Kidney (tissue), 14 donors: ENCODE results near the gene TEX35. TPM values are rescaled to one million over a fixed set of nuclear protein-coding genes. Genes with fewer than 3 reads are reported as not detected.

Experiments
- DNase-seq, 5 donors: peaks; one replicate each; pipeline ENCODE4 v3.0.0-alpha.2; 2013 to 2020
- FAIRE-seq: peaks from 2 replicates; lab custom pipeline; 2012; peaks lifted over from hg19 to GRCh38; lab: Jason Lieb, UNC
- H3K27ac ChIP-seq, 2 donors: one replicate each; pipeline ENCODE4 v1.7.0; 2013; ENCODE audit warnings: low read depth in 2 of 2, low read length in 2 of 2, inconsistent platforms in 1 of 2
- H3K27me3 ChIP-seq: one replicate; pipeline ENCODE4 v1.7.1; 2013; ENCODE audit warnings: low read length, inconsistent platforms; ENCODE audit not compliant: control insufficient read depth, insufficient read depth
- H3K36me3 ChIP-seq, 3 donors: one replicate each; pipeline versions ENCODE4 v1.7.0 to v1.7.1; 2013; ENCODE audit warnings: low read length in 3 of 3, control low read depth in 1 of 3, inconsistent platforms in 1 of 3; ENCODE audit not compliant: insufficient read depth in 3 of 3, control insufficient read depth in 2 of 3
- H3K4me1 ChIP-seq, 3 donors: one replicate each; pipeline versions ENCODE4 v1.7.0 to v1.7.1; 2013; ENCODE audit warnings: low read length in 3 of 3, inconsistent platforms in 1 of 3, low read depth in 1 of 3; ENCODE audit not compliant: control insufficient read depth in 2 of 3, insufficient read depth in 2 of 3
- H3K4me3 ChIP-seq, 3 donors: one replicate each; pipeline versions ENCODE4 v1.7.0 to v1.8.1; 2013; ENCODE audit warnings: low read length in 3 of 3, control low read depth in 1 of 3, inconsistent platforms in 1 of 3
- H3K9ac ChIP-seq, 3 donors: one replicate each; pipeline versions ENCODE4 v1.7.0 to v1.7.1; 2013; ENCODE audit warnings: low read length in 3 of 3, control low read depth in 1 of 3, inconsistent platforms in 1 of 3
- H3K9me3 ChIP-seq, 3 donors: one replicate each; pipeline versions ENCODE4 v1.7.0 to v1.7.1; 2013; ENCODE audit warnings: low read length in 3 of 3, control low read depth in 1 of 3, inconsistent platforms in 1 of 3; ENCODE audit not compliant: control insufficient read depth in 2 of 3, insufficient read depth in 1 of 3
- intact Hi-C: fragments of 100-400 bp; cut with DNase I; formaldehyde crosslinking; loops from one replicate; pipeline ENCODE4 v1.11.1; 2022
- polyA plus RNA-seq: library from polyadenylated mRNA; stranded (reverse); fragments of 350-450 nt; fragmentation: Illumina TruSeq; extraction: RNeasy Lipid Tissue Mini Kit (QIAGEN cat#74804); gene quantifications from one replicate; pipeline ENCODE4 v1.2.3, GENCODE V29; 2014; ENCODE audit warnings: low read depth, low replicate concordance; ENCODE audit not compliant: insufficient read depth
- total RNA-seq: library from RNA; stranded (reverse); fragmentation: NEBNext Ultra II Directional; extraction: Animal tissue kit (Norgen Biotek cat#: 25700); gene quantifications from one replicate; pipeline ENCODE4 v1.2.1, GENCODE V29; 2021
- TF ChIP-seq, protein P1 (sequence below): IDR thresholded peaks from 3 replicates; pipeline ENCODE4 v1.5.1; 2012; ENCODE audit warnings: mild to moderate bottlenecking, moderate library complexity, borderline replicate concordance; ENCODE audit not compliant: insufficient read depth; ENCODE audit errors: extremely low read depth
- donor health status: control.
- donor health status: control.
- donor health status: control.
- donor health status: control.
- donor health status: control.
- donor health status: DM: yes; HTN: yes; CAD: no.
- donor health status: Normal renal cell carcinoma (clear cell type).

Gene TEX35
- total and polyA plus RNA-seq, 2 donors from 2014 or later: not detected

DNA sequence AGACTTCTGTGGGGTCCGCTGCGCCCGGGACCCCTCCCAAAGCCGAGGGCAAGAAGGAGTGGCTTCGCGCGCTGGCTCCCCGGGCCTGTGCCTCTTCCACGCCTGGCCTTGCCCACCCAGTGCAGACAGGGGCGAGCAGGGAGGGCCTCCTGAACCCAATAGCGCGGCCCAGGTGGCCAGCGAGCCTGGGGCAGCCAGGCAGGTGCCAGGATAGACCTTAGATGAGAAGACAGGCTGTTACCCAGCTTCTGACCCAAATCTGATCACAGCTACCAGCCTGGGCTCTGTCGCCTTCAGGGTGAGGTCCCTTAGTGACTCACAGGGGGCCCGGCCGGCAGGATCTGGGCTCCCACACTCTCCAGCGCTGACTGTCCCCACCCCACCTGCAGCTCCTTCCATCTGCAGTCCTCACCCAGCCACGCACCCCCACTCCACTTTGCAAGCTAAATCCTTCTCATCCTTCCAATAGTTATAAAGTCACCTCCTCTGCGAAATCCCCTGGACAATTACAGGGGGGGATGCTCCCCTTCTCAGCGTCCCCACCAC lies 25.8 kb upstream of the TEX35 start:
- FAIRE-seq: no peak

DNA sequence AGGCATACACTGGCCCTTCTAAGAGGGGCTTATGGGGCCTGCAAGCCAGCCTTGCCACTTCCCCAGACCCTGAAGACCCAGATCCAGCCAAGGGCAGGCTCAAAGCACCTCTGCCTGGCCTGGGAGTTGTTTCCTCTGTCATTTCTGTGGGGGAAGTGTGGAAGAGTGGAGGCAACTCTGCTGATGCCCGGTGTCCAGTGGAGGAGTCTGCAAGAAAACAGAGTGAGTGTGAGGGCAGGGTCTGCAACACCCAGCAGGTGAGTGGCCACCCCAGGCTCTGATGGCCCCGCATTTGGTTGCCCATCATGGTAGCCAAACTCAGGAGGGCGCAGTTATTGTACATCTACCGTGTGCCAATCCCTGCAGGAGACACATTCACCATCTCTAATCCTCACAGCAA lies 24.5 kb upstream of the TEX35 start:
- intact Hi-C loops: no loop called here
- FAIRE-seq: no peak

More for the DNA sequence above, 25.8 kb upstream of the TEX35 start:
- Histone ChIP-seq H3K4me1 (peaks cover 0 to 6% (median 0%) of the 10 kb centered on the region in 3 donors), H3K27ac (no peak overlapping the region), H3K36me3 (no peaks in the 10 kb centered on the region), H3K9ac (no peak overlapping the region), H3K27me3 (no peaks in the 10 kb centered on the region), H3K4me3 (no peak overlapping the region), H3K9me3 (no peaks in the 10 kb centered on the region)
- TF ChIP-seq, protein P1, sequence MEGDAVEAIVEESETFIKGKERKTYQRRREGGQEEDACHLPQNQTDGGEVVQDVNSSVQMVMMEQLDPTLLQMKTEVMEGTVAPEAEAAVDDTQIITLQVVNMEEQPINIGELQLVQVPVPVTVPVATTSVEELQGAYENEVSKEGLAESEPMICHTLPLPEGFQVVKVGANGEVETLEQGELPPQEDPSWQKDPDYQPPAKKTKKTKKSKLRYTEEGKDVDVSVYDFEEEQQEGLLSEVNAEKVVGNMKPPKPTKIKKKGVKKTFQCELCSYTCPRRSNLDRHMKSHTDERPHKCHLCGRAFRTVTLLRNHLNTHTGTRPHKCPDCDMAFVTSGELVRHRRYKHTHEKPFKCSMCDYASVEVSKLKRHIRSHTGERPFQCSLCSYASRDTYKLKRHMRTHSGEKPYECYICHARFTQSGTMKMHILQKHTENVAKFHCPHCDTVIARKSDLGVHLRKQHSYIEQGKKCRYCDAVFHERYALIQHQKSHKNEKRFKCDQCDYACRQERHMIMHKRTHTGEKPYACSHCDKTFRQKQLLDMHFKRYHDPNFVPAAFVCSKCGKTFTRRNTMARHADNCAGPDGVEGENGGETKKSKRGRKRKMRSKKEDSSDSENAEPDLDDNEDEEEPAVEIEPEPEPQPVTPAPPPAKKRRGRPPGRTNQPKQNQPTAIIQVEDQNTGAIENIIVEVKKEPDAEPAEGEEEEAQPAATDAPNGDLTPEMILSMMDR: no peak
- DNase-seq: no peak
- intact Hi-C loops: no loop called here

DNA sequence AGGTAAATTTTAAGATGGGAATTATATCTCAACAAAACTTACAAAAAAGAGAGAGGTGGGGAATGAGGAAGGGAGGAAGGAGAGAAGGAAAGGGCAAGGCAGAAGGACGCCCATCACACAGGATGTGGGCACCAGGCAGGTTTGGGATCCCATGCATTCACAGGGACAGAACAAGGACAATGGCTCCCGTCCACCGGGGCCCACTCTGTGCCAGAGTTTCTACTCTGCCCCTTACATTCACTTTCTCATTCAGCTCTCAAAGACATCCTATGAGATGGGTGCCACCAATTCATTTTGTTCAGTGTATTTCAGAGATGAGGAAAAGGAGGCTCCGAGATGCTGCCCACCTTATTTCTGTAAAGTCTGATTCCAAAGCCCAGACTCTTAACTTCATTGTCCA lies 23.5 kb upstream of the TEX35 start:
- peaks cover 0 to 6% (median 0%) of the 10 kb centered on the region in 3 donors for H3K4me1 ChIP-seq
- no peaks in the 10 kb centered on the region for H3K27me3 ChIP-seq
- H3K4me3 ChIP-seq: no peak overlapping the region
- no peak overlapping the region for H3K27ac ChIP-seq
- H3K9me3 ChIP-seq: no peaks in the 10 kb centered on the region
- no peak for DNase-seq
- no peaks in the 10 kb centered on the region for H3K36me3 ChIP-seq
- FAIRE-seq: no peak
- no peak overlapping the region for H3K9ac ChIP-seq
- TF ChIP-seq, protein P1: no peak
- intact Hi-C loops: no loop called here

More for the DNA sequence above, 24.5 kb upstream of the TEX35 start:
- DNase-seq: no peak
- Histone ChIP-seq H3K4me1 (peaks cover 0 to 6% (median 0%) of the 10 kb centered on the region in 3 donors), H3K27me3 (no peaks in the 10 kb centered on the region), H3K27ac (no peak overlapping the region), H3K9ac (no peak overlapping the region), H3K36me3 (no peaks in the 10 kb centered on the region), H3K4me3 (no peak overlapping the region), H3K9me3 (no peaks in the 10 kb centered on the region)
- TF ChIP-seq, protein P1: no peak

DNA sequence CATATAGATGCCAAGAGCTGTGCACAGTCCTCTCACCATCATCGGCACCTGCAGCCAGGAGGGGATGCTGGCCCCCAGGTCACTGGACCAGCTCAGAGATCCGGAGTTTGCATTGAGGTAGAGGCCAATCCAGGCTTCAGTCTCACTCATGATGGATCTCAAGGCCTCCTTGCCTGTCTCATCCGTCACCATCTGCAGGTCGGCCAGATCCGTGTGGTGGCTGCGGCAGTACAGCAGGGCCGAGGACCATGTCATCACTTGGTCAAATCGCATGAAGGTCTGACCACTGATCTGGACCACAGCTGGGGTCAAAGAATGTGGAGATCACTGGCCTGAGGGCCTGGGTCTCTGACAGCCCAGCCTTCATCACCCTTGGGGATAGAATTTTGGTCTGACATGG lies 22.8 kb upstream of the TEX35 start:
- TF ChIP-seq, protein P1: no peak
- no peak overlapping the region for H3K4me3 ChIP-seq
- H3K4me1 ChIP-seq: peaks cover 0 to 4% (median 0%) of the 10 kb centered on the region in 3 donors
- H3K9me3 ChIP-seq: no peaks in the 10 kb centered on the region
- DNase-seq (no peak), FAIRE-seq (no peak)
- H3K27me3 ChIP-seq: no peaks in the 10 kb centered on the region
- no peak overlapping the region for H3K9ac ChIP-seq
- intact Hi-C loops: no loop called here
- H3K27ac ChIP-seq: no peak overlapping the region
- H3K36me3 ChIP-seq: no peaks in the 10 kb centered on the region
